ENCODE measurements around the gene ZBTB43.

Gene ZBTB43

GRCh38 chr9:126886034-126886822, 81.4 kb downstream of the ZBTB43 start:
- no peak for DNase-seq (ENCODE audit: low read depth in 2 of 2)

- DNase-seq (ENCODE audit: low read depth in 2 of 2) = no peak
Observed at GRCh38 chr9:126886897-126887296, 82.1 kb downstream of the ZBTB43 start.

Data from stimulated activated CD8-positive, alpha-beta memory T cell treated with anti-CD3 and anti-CD28 coated beads, Interleukin-7, amount 100 ng/mL, for 4 hours (primary cell).